Urinary bladder (tissue), 4 donors: Measurements from ENCODE around the gene RHBDL2. TPM values are rescaled to one million over a fixed set of nuclear protein-coding genes. Genes with fewer than 3 reads are reported as not detected.
"Not testable (repeated sequence)": the region's sequence is repeated elsewhere in the genome, so short reads cannot be mapped to it uniquely, and the experiment has no call there.

ENCODE experiments used
- DNase-seq: peaks from one replicate; pipeline ENCODE4 v3.0.0-alpha.2; 2015; ENCODE audit errors: extremely low spot score
- H3K27ac ChIP-seq: one replicate; pipeline ENCODE4 v1.5.1; 2013; ENCODE audit warnings: low read depth, mild to moderate bottlenecking, moderate library complexity
- H3K36me3 ChIP-seq: one replicate; pipeline ENCODE4 v1.6.1; 2013; ENCODE audit warnings: mild to moderate bottlenecking, moderate library complexity; ENCODE audit not compliant: insufficient read depth
- H3K4me1 ChIP-seq: one replicate; pipeline ENCODE4 v1.6.1; 2013; ENCODE audit warnings: mild to moderate bottlenecking, moderate library complexity; ENCODE audit not compliant: insufficient read depth
- H3K4me3 ChIP-seq: one replicate; pipeline ENCODE4 v1.5.1; 2013; ENCODE audit warnings: low read depth, low read length
- WGBS: extraction: QIAGEN DNeasy Blood & Tissue Kit; methylation state at CpG from one replicate; pipeline ENCODE4 v1.1.7; 2013; 5-methylcytosine and 5-hydroxymethylcytosine counted together
- polyA plus RNA-seq: library from polyadenylated mRNA; stranded (reverse); fragments of 200-250 nt; gene quantifications from one replicate; pipeline ENCODE4 v1.2.3, GENCODE V29; 2013
- small RNA-seq: library from RNA; depleted of rRNA; stranded (forward); fragments of <200 nt; gene quantifications from one replicate; pipeline ENCODE3, GENCODE V24; 2014
- total RNA-seq: library from RNA; depleted of rRNA; stranded (reverse); fragments of >200 nt; gene quantifications from one replicate; pipeline ENCODE4 v1.2.3, GENCODE V29; 2014
- donor health status: healthy with polysubstance abuse.
- donor health status: healthy.

RHBDL2 gene
- total and polyA plus RNA-seq, 2 donors, result 2.9 to 6.3 TPM

- DNase-seq, result no peak
- Histone ChIP-seq H3K4me3 (no peak overlapping the region), H3K27ac (no peak overlapping the region), H3K4me1 (no peaks in the 10 kb centered on the region), H3K36me3 (peaks cover 3% of the 10 kb centered on the region)
- 86% methylated on average over 1 of the region's 1 CpG for WGBS
Observed at GRCh38 chr1:38848071-38848470, 93.6 kb downstream of the RHBDL2 start.

- Histone ChIP-seq H3K4me3 (no peak overlapping the region), H3K27ac (no peak overlapping the region), H3K36me3 (peaks cover 3% of the 10 kb centered on the region), H3K4me1 (no peaks in the 10 kb centered on the region)
- DNase-seq, result no peak
- 93% methylated on average over 3 of the region's 3 CpGs for WGBS
Observed at GRCh38 chr1:38846210-38846609, 95.4 kb downstream of the RHBDL2 start.

- H3K27ac ChIP-seq, DNase-seq, H3K4me3 ChIP-seq, H3K36me3 ChIP-seq, H3K4me1 ChIP-seq: not testable (repeated sequence)
- WGBS, result over 99% methylated on average over 3 of the region's 3 CpGs
Observed at GRCh38 chr1:38845088-38845487, 96.5 kb downstream of the RHBDL2 start.

- no peaks in the 10 kb centered on the region for H3K4me1 ChIP-seq
- no peak overlapping the region for H3K4me3 ChIP-seq
- WGBS, result 69% methylated on average over 2 of the region's 2 CpGs
- H3K36me3 ChIP-seq, result peaks cover 9% of the 10 kb centered on the region
- no peak for DNase-seq
- H3K27ac ChIP-seq, result no peak overlapping the region
Observed at GRCh38 chr1:38840281-38840680, 101.3 kb downstream of the RHBDL2 start.

GRCh38 chr1:38839363-38839762 lies 102.3 kb downstream of the RHBDL2 start:
- H3K4me3 ChIP-seq, result no peak overlapping the region
- H3K36me3 ChIP-seq, result peaks cover 9% of the 10 kb centered on the region
- 88% methylated on average over 9 of the region's 9 CpGs for WGBS
- no peak overlapping the region for H3K27ac ChIP-seq
- DNase-seq, result no peak
- no peaks in the 10 kb centered on the region for H3K4me1 ChIP-seq

- 89% methylated on average over 10 of the region's 10 CpGs for WGBS
- not testable (repeated sequence) for DNase-seq, H3K4me3 ChIP-seq, H3K4me1 ChIP-seq, H3K27ac ChIP-seq, H3K36me3 ChIP-seq
Observed at GRCh38 chr1:38836316-38836715, 105.3 kb downstream of the RHBDL2 start.

Small RNA genes lying within 50 kb of the gene (small RNA-seq; reads per million reads assigned to genes)
- gene GJA9-MYCBP, result not detected
- gene RF00019, result not detected
- not detected for gene RNU6-605P

Other genes with a start within 250 kb of the RHBDL2 start
- gene RRAGC, start 82.1 kb downstream of the RHBDL2 start, total RNA-seq, result 29.2 TPM
- gene RRAGC, start 82.1 kb downstream of the RHBDL2 start, polyA plus RNA-seq, result 25.3 TPM
- 17.2 TPM for gene MYCBP, start 68.5 kb downstream of the RHBDL2 start, total RNA-seq
- 14.3 TPM for gene MYCBP, start 68.5 kb downstream of the RHBDL2 start, polyA plus RNA-seq
- 0.16 TPM for gene GJA9, start 60.2 kb downstream of the RHBDL2 start, total RNA-seq
- not detected for gene GJA9, start 60.2 kb downstream of the RHBDL2 start, polyA plus RNA-seq
- gene AKIRIN1, start 49.4 kb upstream of the RHBDL2 start, total RNA-seq, result 35.2 TPM
- gene AKIRIN1, start 49.4 kb upstream of the RHBDL2 start, polyA plus RNA-seq, result 39.1 TPM
- 368 TPM for gene NDUFS5, start 84.5 kb upstream of the RHBDL2 start, total RNA-seq
- gene NDUFS5, start 84.5 kb upstream of the RHBDL2 start, polyA plus RNA-seq, result 552 TPM